Cardiac muscle cell (in vitro differentiated cells and primary cell): ENCODE measurements around the gene ROR2. TPM values are rescaled to one million over a fixed set of nuclear protein-coding genes. Genes with fewer than 3 reads are reported as not detected.

Experiments used
- DNase-seq, 2 donors: peaks; one replicate each; pipeline versions ENCODE4 v3.0.0 to v3.0.0-alpha.2; 2010 to 2017; ENCODE audit warnings: low read depth in 1 of 2, low spot score in 1 of 2
- H3K27ac ChIP-seq: fragments of 200-600 bp; sonication (generic); 2 replicates; pipeline ENCODE4 v1.5.1; 2016
- H3K27me3 ChIP-seq: fragments of 200-600 bp; sonication (generic); 2 replicates; pipeline ENCODE4 v1.6.0; 2016; ENCODE audit warnings: control low read depth
- H3K36me3 ChIP-seq: fragments of 200-600 bp; sonication (generic); 2 replicates; pipeline ENCODE4 v1.5.1; 2016; ENCODE audit warnings: control low read depth
- H3K4me1 ChIP-seq: fragments of 200-600 bp; sonication (generic); 2 replicates; pipeline ENCODE4 v1.8.1; 2017; ENCODE audit warnings: low read depth, mild to moderate bottlenecking, mixed run types
- H3K4me3 ChIP-seq: fragments of 200-600 bp; sonication (generic); 2 replicates; pipeline ENCODE4 v1.5.1; 2016; ENCODE audit warnings: mild to moderate bottlenecking
- H3K9me3 ChIP-seq: fragments of 200-600 bp; sonication (generic); 2 replicates; pipeline ENCODE4 v1.5.1; 2017; ENCODE audit warnings: low read depth, mild to moderate bottlenecking, control low read depth
- polyA plus RNA-seq: library from polyadenylated mRNA; unstranded; fragments of >200 nt; fragmentation: Nextera tagmentation; extraction: Ambion mirVana; gene quantifications from 2 replicates; pipeline ENCODE4 v1.2.1, GENCODE V29; 2016
- total RNA-seq: library from RNA; depleted of rRNA; stranded (reverse); fragments of >200 nt; gene quantifications from 2 replicates; pipeline ENCODE4 v1.2.3, GENCODE V29; 2016
- TF ChIP-seq, protein P1 (sequence below): IDR thresholded peaks from 2 replicates; pipeline ENCODE4 v1.5.1; 2012; ENCODE audit warnings: low read depth, mild to moderate bottlenecking, low read length

The ROR2 gene
- total and polyA plus RNA-seq, 2 experiments from 2014 or later = 21.5 to 38.6 TPM

DNA sequence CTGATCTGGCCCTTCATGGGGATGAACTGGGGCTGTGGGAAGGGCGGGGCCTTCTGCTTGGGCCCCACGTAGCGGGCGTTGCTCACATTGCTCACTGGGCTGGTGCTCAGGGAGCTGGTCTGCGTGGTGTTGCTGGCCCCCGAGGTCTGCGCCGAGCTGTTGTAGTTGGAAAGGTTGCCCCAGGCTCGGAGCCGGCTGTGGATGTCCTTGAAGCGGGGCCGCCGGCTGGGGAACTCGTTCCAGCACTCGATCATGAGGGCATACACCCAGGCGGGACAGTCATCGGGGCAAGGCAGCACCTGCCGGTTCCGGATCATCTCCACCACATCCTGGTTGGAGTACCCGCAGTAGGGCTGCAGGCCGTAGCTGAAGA, 226.0 kb downstream of the ROR2 start:
- TF ChIP-seq, protein P1, sequence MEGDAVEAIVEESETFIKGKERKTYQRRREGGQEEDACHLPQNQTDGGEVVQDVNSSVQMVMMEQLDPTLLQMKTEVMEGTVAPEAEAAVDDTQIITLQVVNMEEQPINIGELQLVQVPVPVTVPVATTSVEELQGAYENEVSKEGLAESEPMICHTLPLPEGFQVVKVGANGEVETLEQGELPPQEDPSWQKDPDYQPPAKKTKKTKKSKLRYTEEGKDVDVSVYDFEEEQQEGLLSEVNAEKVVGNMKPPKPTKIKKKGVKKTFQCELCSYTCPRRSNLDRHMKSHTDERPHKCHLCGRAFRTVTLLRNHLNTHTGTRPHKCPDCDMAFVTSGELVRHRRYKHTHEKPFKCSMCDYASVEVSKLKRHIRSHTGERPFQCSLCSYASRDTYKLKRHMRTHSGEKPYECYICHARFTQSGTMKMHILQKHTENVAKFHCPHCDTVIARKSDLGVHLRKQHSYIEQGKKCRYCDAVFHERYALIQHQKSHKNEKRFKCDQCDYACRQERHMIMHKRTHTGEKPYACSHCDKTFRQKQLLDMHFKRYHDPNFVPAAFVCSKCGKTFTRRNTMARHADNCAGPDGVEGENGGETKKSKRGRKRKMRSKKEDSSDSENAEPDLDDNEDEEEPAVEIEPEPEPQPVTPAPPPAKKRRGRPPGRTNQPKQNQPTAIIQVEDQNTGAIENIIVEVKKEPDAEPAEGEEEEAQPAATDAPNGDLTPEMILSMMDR = no peak

DNA sequence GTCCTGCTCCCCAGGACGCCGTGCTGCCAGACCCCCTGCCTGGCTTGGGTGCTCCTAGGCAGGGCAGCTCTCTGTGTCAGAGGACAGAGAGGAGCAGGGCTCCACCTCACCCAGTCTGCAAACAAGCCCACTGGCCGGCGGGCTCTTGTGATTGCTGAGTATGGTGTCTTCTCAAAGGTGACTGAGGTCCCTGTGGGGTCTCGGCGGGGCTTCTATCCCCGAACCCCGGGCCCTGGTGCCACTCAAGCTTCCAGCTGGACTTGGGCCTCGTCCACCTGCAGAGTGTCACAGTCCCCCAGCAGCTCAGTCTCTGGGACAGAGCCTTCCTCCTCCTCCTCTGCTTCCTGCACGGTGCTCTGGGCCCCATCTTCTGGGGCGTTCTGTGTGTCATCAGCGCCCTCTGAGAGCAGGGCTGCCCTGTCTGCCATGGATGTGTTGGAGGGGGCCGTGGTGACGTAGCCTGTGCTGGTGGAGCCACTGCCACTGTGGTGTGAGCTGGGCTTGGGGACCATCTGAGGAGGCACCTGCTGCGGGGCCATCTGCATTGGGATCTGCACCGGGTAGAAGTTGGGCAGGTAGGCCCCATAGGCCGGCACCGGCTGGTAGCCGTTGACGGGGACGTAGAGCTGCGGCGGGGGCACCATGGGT, 226.5 kb downstream of the ROR2 start:
- Histone ChIP-seq H3K27ac (no peak overlapping the region), H3K9me3 (no peaks in the 10 kb centered on the region), H3K36me3 (peaks cover 32% of the 10 kb centered on the region), H3K27me3 (no peaks in the 10 kb centered on the region), H3K4me1 (no peaks in the 10 kb centered on the region), H3K4me3 (no peak overlapping the region)
- TF ChIP-seq, protein P1 = no peak
- DNase-seq = no peak

More for the DNA sequence above, 226.0 kb downstream of the ROR2 start:
- H3K27ac ChIP-seq = no peak overlapping the region
- H3K27me3 ChIP-seq = no peaks in the 10 kb centered on the region
- no peaks in the 10 kb centered on the region for H3K4me1 ChIP-seq
- no peaks in the 10 kb centered on the region for H3K9me3 ChIP-seq
- no peak for DNase-seq
- peaks cover 32% of the 10 kb centered on the region for H3K36me3 ChIP-seq
- H3K4me3 ChIP-seq = no peak overlapping the region

DNA sequence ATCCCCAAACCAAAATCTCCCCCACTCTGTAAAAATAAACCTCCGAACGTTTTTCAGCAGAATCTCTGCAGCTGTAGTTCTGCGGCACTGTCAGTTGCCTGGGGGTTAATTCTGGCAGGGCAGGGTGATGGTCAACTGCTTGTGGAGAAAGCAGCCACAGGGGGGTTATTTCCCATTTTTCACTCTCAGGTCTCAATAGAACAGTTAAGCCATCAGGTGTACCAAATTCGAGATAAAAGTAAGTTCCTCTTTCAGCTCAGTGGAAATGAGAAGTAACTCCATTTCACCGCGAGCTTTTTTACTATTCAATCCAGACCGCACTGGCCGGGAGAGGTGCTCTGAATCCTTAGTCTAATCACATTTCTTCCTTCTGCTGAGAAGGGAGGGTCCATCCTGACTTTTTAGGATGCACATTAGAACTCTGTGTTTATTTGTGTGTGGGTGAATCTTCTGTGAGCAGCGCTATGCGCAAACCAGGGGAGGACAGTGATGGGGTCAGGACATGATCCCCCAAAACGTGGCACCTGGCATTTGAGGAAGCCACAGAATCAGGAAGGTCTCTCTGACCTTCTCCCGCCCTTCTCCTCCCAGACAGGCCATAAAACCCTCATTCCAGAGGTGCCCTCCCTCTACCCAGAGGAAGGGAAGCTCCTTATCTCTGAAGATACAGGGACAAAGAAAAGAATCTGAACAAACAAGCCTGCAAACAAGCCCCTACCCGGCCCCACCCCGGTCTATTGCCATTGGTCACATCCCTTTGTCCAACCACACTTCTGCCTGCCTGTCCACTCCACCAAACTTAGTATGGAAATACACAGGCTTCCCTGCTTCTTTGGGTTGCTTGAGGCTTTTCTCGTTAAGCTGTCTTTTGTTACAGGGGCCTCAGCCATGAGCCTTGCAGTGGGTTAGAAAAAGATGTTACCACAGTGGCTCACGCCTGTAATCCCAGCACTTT, 229.0 kb downstream of the ROR2 start:
- H3K36me3 ChIP-seq = peaks cover 26% of the 10 kb centered on the region
- H3K4me1 ChIP-seq = no peaks in the 10 kb centered on the region
- DNase-seq = no peak
- H3K27me3 ChIP-seq = no peaks in the 10 kb centered on the region
- H3K4me3 ChIP-seq = no peak overlapping the region
- H3K9me3 ChIP-seq = no peaks in the 10 kb centered on the region
- no peak overlapping the region for H3K27ac ChIP-seq
- TF ChIP-seq, protein P1 = no peak

DNA sequence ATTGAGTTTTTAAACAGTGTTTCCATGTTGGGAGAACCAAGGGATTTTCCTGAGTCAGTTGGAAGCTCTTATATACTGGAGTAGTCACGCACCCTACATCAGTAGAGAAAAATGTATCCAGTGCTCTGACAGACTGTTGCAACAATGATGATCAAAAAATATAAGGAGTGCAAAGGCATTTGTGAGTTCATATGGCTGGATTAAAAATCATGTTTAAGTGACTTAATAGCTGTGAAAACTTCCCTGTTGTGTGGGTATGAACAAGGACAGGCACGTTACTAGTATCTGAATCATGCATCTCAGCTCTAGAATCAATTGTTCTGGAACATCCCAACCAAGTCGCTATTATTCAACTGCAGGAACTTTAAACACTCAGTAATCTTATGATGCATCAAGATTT, 229.7 kb downstream of the ROR2 start:
- no peaks in the 10 kb centered on the region for H3K4me1 ChIP-seq
- no peaks in the 10 kb centered on the region for H3K27me3 ChIP-seq
- TF ChIP-seq, protein P1 = no peak
- no peak overlapping the region for H3K4me3 ChIP-seq
- peaks cover 22% of the 10 kb centered on the region for H3K36me3 ChIP-seq
- DNase-seq = no peak
- no peaks in the 10 kb centered on the region for H3K9me3 ChIP-seq
- no peak overlapping the region for H3K27ac ChIP-seq

DNA sequence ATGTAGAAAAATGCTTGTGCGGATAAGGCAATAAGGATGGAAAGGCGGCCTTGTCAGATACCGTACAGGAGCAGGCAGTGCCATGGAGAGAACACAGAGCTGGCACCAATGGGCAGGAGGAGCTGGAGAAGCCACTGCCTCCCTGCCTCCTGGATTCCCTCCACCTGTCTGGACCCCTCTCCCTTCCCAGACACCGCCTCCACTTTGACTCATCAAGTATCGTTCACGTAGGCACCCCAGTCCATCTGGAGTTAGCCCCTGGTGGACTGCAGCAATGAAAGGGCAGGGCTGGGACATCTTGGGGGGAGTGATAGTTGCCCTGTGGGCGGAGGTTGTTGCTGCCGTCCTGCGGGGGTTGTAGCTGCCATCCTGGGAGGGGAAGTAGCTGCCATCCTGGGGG, 232.0 kb downstream of the ROR2 start:
- Histone ChIP-seq H3K27ac (no peak overlapping the region), H3K4me3 (no peak overlapping the region), H3K9me3 (no peaks in the 10 kb centered on the region), H3K4me1 (peaks cover 4% of the 10 kb centered on the region), H3K27me3 (no peaks in the 10 kb centered on the region), H3K36me3 (peaks cover 10% of the 10 kb centered on the region)
- no peak for DNase-seq
- TF ChIP-seq, protein P1 = no peak
